SK-N-MC (cell line): Measurements from ENCODE around the gene CLEC9A.

Experiments
- EZH2 ChIP-seq: fragments of 200-600 bp; sonication (generic); IDR thresholded peaks from one replicate; pipeline ENCODE4 v1.6.1; 2017; ENCODE audit warnings: antibody characterized with exemption
- FOXP2 ChIP-seq: optimal IDR thresholded peaks from 2 replicates; pipeline ENCODE3; 2011; ENCODE audit warnings: mild to moderate bottlenecking, moderate library complexity; ENCODE audit not compliant: insufficient read depth; ENCODE audit errors: extremely low read length, control extremely low read depth
- POLR2AphosphoS5 ChIP-seq: IDR thresholded peaks from 2 replicates; pipeline ENCODE4 v1.6.1; 2012; ENCODE audit warnings: mild to moderate bottlenecking, low read depth, low read length, borderline replicate concordance

DNA sequence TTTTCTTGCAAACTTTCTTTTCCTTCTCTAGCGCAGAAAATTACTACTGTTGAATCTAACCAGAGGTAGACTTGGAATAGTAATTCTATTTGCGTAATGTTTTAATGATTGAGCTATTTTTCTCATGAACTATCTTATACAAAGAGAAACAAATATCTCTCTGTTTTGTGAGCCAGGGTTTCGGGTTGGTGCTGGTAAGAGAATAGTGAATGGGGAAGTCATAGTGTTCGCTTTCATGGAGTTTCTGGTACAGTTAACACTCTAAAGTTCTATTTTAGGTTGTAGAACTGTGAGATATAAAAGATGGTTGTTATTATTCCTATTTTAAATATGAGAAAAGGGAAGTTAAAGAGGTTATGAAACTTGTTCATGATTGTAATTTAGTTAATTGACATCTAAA, 38.2 kb upstream of the CLEC9A start:
- TF ChIP-seq EZH2 (no peak), POLR2AphosphoS5 (no peak), FOXP2 (no peak)
